ENCODE data around the gene SUSD1. TPM values are rescaled to one million over a fixed set of nuclear protein-coding genes. Genes with fewer than 3 reads are reported as not detected.

Gene SUSD1
- polyA plus RNA-seq, 1 donor from 2014 or later, result 2.0 TPM

DNA sequence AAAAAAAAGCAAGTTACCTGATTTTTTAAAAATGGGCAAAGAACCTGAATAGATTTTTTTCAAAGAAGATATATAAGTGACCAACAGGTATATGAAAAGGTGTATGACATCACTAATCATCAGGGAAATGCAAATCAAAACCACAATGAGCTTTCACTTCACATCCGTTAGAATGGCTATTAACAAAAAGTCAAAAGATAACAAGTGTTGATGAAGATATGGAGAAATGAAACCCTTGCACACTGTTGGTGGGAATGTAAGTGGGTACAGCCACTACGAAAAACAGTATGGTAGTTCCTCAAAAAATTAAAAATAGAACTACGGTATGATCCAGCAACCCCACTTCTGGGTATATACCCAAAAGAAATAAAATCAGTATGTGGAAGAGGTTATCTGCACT, 143.7 kb downstream of the SUSD1 start:
- Histone ChIP-seq H4K20me1 (ENCODE audit: insufficient read depth) (no peaks in the 10 kb centered on the region), H3K9ac (ENCODE audit: low read length) (no peak overlapping the region), H3K4me3 (ENCODE audit: low read length) (no peak overlapping the region), H3K27me3 (ENCODE audit: insufficient read depth, low read depth, low read length) (no peaks in the 10 kb centered on the region), H3K9me2 (ENCODE audit: insufficient read depth, low read length) (no peaks in the 10 kb centered on the region), H3K9me3 (ENCODE audit: low read length) (no peaks in the 10 kb centered on the region), H3K4me2 (ENCODE audit: low read length) (no peak overlapping the region), H3K36me3 (ENCODE audit: insufficient read depth, low read length) (no peaks in the 10 kb centered on the region), H2AFZ (ENCODE audit: low read depth, low read length) (no peak overlapping the region), H3K79me2 (replicated peaks; ENCODE audit: insufficient read depth, low read length) (no peaks in the 10 kb centered on the region), H3F3A (ENCODE audit: insufficient read depth, low read length, poor library complexity, severe bottlenecking) (no peaks in the 10 kb centered on the region), H3K27ac (ENCODE audit: low read length) (no peak overlapping the region)
- TF ChIP-seq TAF1 (IDR thresholded peaks at IDR 0.05; ENCODE audit: low read depth) (no peak), MXI1 (conservative IDR thresholded peaks at IDR 0.05; ENCODE audit: poor library complexity, severe bottlenecking) (no peak), POLR2AphosphoS5 (IDR thresholded peaks at IDR 0.05) (no peak), RAD21 (conservative IDR thresholded peaks at IDR 0.05) (no peak), EZH2 (IDR thresholded peaks at IDR 0.05; ENCODE audit: borderline replicate concordance, insufficient read depth, low read length, poor library complexity, severe bottlenecking) (no peak), EP300 (conservative IDR thresholded peaks at IDR 0.05; ENCODE audit: poor library complexity, severe bottlenecking) (no peak), SMC3 (conservative IDR thresholded peaks at IDR 0.05; ENCODE audit: poor library complexity) (no peak)
- TF ChIP-seq, protein P1, sequence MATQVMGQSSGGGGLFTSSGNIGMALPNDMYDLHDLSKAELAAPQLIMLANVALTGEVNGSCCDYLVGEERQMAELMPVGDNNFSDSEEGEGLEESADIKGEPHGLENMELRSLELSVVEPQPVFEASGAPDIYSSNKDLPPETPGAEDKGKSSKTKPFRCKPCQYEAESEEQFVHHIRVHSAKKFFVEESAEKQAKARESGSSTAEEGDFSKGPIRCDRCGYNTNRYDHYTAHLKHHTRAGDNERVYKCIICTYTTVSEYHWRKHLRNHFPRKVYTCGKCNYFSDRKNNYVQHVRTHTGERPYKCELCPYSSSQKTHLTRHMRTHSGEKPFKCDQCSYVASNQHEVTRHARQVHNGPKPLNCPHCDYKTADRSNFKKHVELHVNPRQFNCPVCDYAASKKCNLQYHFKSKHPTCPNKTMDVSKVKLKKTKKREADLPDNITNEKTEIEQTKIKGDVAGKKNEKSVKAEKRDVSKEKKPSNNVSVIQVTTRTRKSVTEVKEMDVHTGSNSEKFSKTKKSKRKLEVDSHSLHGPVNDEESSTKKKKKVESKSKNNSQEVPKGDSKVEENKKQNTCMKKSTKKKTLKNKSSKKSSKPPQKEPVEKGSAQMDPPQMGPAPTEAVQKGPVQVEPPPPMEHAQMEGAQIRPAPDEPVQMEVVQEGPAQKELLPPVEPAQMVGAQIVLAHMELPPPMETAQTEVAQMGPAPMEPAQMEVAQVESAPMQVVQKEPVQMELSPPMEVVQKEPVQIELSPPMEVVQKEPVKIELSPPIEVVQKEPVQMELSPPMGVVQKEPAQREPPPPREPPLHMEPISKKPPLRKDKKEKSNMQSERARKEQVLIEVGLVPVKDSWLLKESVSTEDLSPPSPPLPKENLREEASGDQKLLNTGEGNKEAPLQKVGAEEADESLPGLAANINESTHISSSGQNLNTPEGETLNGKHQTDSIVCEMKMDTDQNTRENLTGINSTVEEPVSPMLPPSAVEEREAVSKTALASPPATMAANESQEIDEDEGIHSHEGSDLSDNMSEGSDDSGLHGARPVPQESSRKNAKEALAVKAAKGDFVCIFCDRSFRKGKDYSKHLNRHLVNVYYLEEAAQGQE (IDR thresholded peaks at IDR 0.05; ENCODE audit: borderline replicate concordance), result no peak
- TF ChIP-seq, protein P2, sequence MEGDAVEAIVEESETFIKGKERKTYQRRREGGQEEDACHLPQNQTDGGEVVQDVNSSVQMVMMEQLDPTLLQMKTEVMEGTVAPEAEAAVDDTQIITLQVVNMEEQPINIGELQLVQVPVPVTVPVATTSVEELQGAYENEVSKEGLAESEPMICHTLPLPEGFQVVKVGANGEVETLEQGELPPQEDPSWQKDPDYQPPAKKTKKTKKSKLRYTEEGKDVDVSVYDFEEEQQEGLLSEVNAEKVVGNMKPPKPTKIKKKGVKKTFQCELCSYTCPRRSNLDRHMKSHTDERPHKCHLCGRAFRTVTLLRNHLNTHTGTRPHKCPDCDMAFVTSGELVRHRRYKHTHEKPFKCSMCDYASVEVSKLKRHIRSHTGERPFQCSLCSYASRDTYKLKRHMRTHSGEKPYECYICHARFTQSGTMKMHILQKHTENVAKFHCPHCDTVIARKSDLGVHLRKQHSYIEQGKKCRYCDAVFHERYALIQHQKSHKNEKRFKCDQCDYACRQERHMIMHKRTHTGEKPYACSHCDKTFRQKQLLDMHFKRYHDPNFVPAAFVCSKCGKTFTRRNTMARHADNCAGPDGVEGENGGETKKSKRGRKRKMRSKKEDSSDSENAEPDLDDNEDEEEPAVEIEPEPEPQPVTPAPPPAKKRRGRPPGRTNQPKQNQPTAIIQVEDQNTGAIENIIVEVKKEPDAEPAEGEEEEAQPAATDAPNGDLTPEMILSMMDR (IDR thresholded peaks at IDR 0.05; ENCODE audit: poor library complexity, severe bottlenecking), result no peak

DNA sequence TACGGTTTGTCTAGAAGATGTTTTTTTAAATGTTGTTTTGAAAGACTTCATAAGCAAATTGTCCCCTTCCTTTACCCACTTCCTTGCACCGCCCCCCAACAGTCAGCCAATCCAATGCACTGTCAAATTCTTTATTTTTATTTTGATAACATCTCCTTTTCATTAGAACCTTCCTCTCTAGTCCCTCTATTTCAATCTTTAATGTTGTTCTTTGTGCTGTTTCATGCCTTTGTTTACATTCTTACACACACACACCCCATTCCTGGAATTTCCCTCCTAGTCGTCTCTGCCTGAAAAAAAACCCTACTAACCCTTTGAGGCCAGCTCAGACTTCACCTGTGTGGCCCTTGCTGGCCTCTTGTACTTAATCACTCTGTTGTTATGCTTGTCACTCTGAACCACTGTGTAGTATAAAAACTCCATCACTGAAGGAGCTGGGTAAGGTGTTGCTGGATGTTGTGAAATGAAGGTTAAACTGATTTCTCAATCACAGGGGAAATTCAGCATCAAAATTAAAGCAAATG, 145.1 kb downstream of the SUSD1 start:
- Histone ChIP-seq H3K9ac (ENCODE audit: low read length) (no peak overlapping the region), H3K4me2 (ENCODE audit: low read length) (no peak overlapping the region), H3K27ac (ENCODE audit: low read length) (no peak overlapping the region), H3K9me3 (ENCODE audit: low read length) (no peaks in the 10 kb centered on the region), H3K36me3 (ENCODE audit: insufficient read depth, low read length) (no peaks in the 10 kb centered on the region), H3K9me2 (ENCODE audit: insufficient read depth, low read length) (no peaks in the 10 kb centered on the region), H3F3A (ENCODE audit: insufficient read depth, low read length, poor library complexity, severe bottlenecking) (no peaks in the 10 kb centered on the region), H2AFZ (ENCODE audit: low read depth, low read length) (no peak overlapping the region), H3K79me2 (replicated peaks; ENCODE audit: insufficient read depth, low read length) (no peaks in the 10 kb centered on the region), H3K27me3 (ENCODE audit: insufficient read depth, low read depth, low read length) (no peaks in the 10 kb centered on the region), H3K4me3 (ENCODE audit: low read length) (no peak overlapping the region), H4K20me1 (ENCODE audit: insufficient read depth) (no peaks in the 10 kb centered on the region)
- TF ChIP-seq RAD21 (conservative IDR thresholded peaks at IDR 0.05) (no peak), EZH2 (IDR thresholded peaks at IDR 0.05; ENCODE audit: borderline replicate concordance, insufficient read depth, low read length, poor library complexity, severe bottlenecking) (no peak), SMC3 (conservative IDR thresholded peaks at IDR 0.05; ENCODE audit: poor library complexity) (no peak), EP300 (conservative IDR thresholded peaks at IDR 0.05; ENCODE audit: poor library complexity, severe bottlenecking) (no peak)

Measured in neural cell (in vitro differentiated cells).